Endothelial cell of umbilical vein (primary cell): Measurements from ENCODE around the gene AP4M1.

Experiments
- CTCF ChIP-seq, 2 donors: IDR thresholded peaks; 1 replicate in 1 of 2; 2 replicates in 1 of 2; pipeline ENCODE4 v1.5.1; 2011; ENCODE audit warnings: low read length in 2 of 2, mild to moderate bottlenecking in 2 of 2, moderate library complexity in 2 of 2, control low read depth in 1 of 2, inconsistent platforms in 1 of 2, low read depth in 1 of 2; ENCODE audit not compliant: insufficient read depth in 1 of 2; ENCODE audit errors: extremely low read depth in 1 of 2
- EZH2 ChIP-seq: IDR thresholded peaks from 2 replicates; pipeline ENCODE4 v1.6.1; 2012; ENCODE audit warnings: borderline replicate concordance, low read depth, mild to moderate bottlenecking, moderate library complexity, low read length, inconsistent platforms; ENCODE audit not compliant: severe bottlenecking
- FOS ChIP-seq: IDR thresholded peaks from 2 replicates; pipeline ENCODE4 v1.6.1; 2011; ENCODE audit warnings: mild to moderate bottlenecking, low read length, moderate library complexity, borderline replicate concordance; ENCODE audit not compliant: insufficient read depth
- GATA2 ChIP-seq: IDR thresholded peaks from 2 replicates; pipeline ENCODE4 v1.7.0; 2011; ENCODE audit warnings: low read depth, mild to moderate bottlenecking, moderate library complexity, mixed read lengths, low read length; ENCODE audit not compliant: insufficient read length, insufficient read depth
- JUN ChIP-seq: IDR thresholded peaks from 2 replicates; pipeline ENCODE4 v1.6.1; 2011; ENCODE audit warnings: borderline replicate concordance, low read depth; ENCODE audit not compliant: insufficient read length, insufficient read depth
- MAX ChIP-seq: IDR thresholded peaks from 2 replicates; pipeline ENCODE4 v1.6.1; 2011; ENCODE audit not compliant: insufficient read depth, insufficient read length
- MYC ChIP-seq: IDR thresholded peaks from one replicate; pipeline ENCODE4 v1.6.1; 2011; ENCODE audit warnings: mild to moderate bottlenecking, low read depth, low read length
- POLR2A ChIP-seq: IDR thresholded peaks from 2 replicates; pipeline ENCODE4 v1.6.1; 2012; ENCODE audit warnings: low read depth, mild to moderate bottlenecking, control low read depth, low read length
- POLR2AphosphoS5 ChIP-seq: IDR thresholded peaks from 2 replicates; pipeline ENCODE4 v1.6.1; 2012; ENCODE audit warnings: low read depth, mild to moderate bottlenecking, control low read depth, low read length, moderate library complexity; ENCODE audit not compliant: insufficient read depth

- TF ChIP-seq POLR2AphosphoS5 = no peak
- TF ChIP-seq MYC = no peak
- TF ChIP-seq POLR2A = no peak
- no peak for TF ChIP-seq CTCF (IDR thresholded peaks at IDR 0.05; ENCODE audit: extremely low read depth in 1 of 2, insufficient read depth in 1 of 2, low read depth in 1 of 2, low read length in 2 of 2)
- no peak for TF ChIP-seq MAX
- no peak for TF ChIP-seq EZH2
- TF ChIP-seq JUN = no peak
- no peak for TF ChIP-seq FOS
- TF ChIP-seq GATA2 = no peak
Observed at GRCh38 chr7:100152404-100152803, 51.0 kb downstream of the AP4M1 start.
